ENCODE results near the gene XXYLT1. TPM values are rescaled to one million over a fixed set of nuclear protein-coding genes. Genes with fewer than 3 reads are reported as not detected.
A peak's percentile ranks its signal among the peaks of the same experiment; 100 is the strongest.

XXYLT1 gene
- total RNA-seq, 1 experiment from 2014 or later = 23.4 TPM

DNA sequence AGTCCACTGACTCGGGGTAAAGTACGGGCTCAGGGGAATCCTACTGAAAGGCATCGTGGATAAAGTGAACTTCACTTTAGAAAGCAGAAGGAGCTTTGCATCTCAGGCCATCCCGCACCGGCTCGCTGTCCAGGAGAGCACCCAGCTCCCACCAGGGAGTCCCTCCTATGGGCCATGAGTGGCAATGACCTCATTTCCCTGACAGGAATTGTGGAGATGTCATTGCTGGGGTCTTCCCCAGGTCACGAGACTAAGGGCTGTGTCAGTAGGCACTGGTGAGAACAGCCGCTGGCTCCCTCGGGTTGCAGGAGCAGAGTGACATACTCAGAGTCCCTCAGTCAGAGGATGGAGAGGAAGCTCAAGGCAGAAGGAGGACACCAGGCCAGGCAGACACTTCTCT lies 97.3 kb downstream of the XXYLT1 start (continued):
- no peak for TF ChIP-seq ZBTB21 (CRISPR knock-in tag; IDR thresholded peaks at IDR 0.05; ENCODE audit: borderline replicate concordance)
- TF ChIP-seq, protein P1, sequence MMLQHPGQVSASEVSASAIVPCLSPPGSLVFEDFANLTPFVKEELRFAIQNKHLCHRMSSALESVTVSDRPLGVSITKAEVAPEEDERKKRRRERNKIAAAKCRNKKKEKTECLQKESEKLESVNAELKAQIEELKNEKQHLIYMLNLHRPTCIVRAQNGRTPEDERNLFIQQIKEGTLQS (CRISPR knock-in tag; conservative IDR thresholded peaks at IDR 0.05) = no peak
- TF ChIP-seq, protein P2, sequence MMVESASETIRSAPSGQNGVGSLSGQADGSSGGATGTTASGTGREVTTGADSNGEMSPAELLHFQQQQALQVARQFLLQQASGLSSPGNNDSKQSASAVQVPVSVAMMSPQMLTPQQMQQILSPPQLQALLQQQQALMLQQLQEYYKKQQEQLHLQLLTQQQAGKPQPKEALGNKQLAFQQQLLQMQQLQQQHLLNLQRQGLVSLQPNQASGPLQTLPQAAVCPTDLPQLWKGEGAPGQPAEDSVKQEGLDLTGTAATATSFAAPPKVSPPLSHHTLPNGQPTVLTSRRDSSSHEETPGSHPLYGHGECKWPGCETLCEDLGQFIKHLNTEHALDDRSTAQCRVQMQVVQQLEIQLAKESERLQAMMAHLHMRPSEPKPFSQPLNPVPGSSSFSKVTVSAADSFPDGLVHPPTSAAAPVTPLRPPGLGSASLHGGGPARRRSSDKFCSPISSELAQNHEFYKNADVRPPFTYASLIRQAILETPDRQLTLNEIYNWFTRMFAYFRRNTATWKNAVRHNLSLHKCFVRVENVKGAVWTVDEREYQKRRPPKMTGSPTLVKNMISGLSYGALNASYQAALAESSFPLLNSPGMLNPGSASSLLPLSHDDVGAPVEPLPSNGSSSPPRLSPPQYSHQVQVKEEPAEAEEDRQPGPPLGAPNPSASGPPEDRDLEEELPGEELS (CRISPR knock-in tag; IDR thresholded peaks at IDR 0.05) = no peak
- no peak for TF ChIP-seq ATF1 (CRISPR knock-in tag; IDR thresholded peaks at IDR 0.05)

DNA sequence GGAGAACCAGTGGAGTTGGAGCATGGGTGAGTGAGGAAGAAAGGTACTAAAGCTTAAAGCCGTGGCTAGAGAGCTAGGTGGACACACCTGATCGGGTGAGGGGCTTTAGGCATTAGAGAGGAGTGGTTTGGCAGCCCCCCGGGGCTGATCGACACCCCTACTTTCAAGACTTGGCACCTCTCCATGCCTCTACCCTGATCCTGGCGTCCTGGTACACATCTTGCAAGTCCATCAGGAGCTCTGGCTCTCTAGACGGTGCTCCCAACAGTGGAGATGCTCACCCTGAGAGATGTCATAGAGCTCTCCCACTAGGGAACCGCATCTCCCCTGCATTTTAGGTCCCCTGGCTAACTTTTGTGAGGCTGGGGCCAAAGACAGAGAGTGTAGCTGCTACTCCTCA lies 98.1 kb downstream of the XXYLT1 start:
- peak overlapping the region; percentile 69; the same call in 1 of the 2 replicates for H3K27ac Mint-ChIP-seq
- ATAC-seq = no peak
- no peaks in the 10 kb centered on the region for H3K27me3 Mint-ChIP-seq (ENCODE audit: low read depth)
- ChIA-PET POLR2A (interaction anchor here (1.1 kb wide), 1 partner anchor 501 kb away, joined by 3 read pairs; the partner anchor contains the start of gene LSG1), CTCF (interaction anchor here (1.2 kb wide), 1 partner anchor 31 kb away, joined by 3 read pairs; no protein-coding TSS in a partner anchor)
- H3K4me1 Mint-ChIP-seq = peaks cover 15% of the 10 kb centered on the region
- no peak for DNase-seq (ENCODE audit: low spot score)
- H3K4me3 Mint-ChIP-seq = no peak overlapping the region
- H3K9me3 Mint-ChIP-seq = no peaks in the 10 kb centered on the region
- TF ChIP-seq, protein P3, sequence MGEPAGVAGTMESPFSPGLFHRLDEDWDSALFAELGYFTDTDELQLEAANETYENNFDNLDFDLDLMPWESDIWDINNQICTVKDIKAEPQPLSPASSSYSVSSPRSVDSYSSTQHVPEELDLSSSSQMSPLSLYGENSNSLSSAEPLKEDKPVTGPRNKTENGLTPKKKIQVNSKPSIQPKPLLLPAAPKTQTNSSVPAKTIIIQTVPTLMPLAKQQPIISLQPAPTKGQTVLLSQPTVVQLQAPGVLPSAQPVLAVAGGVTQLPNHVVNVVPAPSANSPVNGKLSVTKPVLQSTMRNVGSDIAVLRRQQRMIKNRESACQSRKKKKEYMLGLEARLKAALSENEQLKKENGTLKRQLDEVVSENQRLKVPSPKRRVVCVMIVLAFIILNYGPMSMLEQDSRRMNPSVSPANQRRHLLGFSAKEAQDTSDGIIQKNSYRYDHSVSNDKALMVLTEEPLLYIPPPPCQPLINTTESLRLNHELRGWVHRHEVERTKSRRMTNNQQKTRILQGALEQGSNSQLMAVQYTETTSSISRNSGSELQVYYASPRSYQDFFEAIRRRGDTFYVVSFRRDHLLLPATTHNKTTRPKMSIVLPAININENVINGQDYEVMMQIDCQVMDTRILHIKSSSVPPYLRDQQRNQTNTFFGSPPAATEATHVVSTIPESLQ (CRISPR knock-in tag; IDR thresholded peaks at IDR 0.05) = no peak
- TF ChIP-seq GTF2I (CRISPR knock-in tag; conservative IDR thresholded peaks at IDR 0.05) (no peak), CREM (CRISPR knock-in tag; IDR thresholded peaks at IDR 0.05) (no peak), NFYB (CRISPR knock-in tag; conservative IDR thresholded peaks at IDR 0.05; ENCODE audit: low read depth) (no peak), NR1H2 (CRISPR knock-in tag; IDR thresholded peaks at IDR 0.05) (no peak), ESRRA (CRISPR knock-in tag; IDR thresholded peaks at IDR 0.05; ENCODE audit: borderline replicate concordance) (no peak), ZNF138 (CRISPR knock-in tag; conservative IDR thresholded peaks at IDR 0.05) (no peak), GRHL2 (CRISPR knock-in tag; IDR thresholded peaks at IDR 0.05; ENCODE audit: insufficient replicate concordance, severe bottlenecking) (no peak), IRF2 (CRISPR knock-in tag; IDR thresholded peaks at IDR 0.05; ENCODE audit: borderline replicate concordance, low read depth) (no peak), CREB1 (CRISPR knock-in tag; IDR thresholded peaks at IDR 0.05) (no peak), TEAD4 (CRISPR knock-in tag; IDR thresholded peaks at IDR 0.05) (no peak)
- TF ChIP-seq, protein P4, sequence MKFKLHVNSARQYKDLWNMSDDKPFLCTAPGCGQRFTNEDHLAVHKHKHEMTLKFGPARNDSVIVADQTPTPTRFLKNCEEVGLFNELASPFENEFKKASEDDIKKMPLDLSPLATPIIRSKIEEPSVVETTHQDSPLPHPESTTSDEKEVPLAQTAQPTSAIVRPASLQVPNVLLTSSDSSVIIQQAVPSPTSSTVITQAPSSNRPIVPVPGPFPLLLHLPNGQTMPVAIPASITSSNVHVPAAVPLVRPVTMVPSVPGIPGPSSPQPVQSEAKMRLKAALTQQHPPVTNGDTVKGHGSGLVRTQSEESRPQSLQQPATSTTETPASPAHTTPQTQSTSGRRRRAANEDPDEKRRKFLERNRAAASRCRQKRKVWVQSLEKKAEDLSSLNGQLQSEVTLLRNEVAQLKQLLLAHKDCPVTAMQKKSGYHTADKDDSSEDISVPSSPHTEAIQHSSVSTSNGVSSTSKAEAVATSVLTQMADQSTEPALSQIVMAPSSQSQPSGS (CRISPR knock-in tag; IDR thresholded peaks at IDR 0.05; ENCODE audit: borderline replicate concordance, low read depth) = no peak
- TF ChIP-seq, protein P5, sequence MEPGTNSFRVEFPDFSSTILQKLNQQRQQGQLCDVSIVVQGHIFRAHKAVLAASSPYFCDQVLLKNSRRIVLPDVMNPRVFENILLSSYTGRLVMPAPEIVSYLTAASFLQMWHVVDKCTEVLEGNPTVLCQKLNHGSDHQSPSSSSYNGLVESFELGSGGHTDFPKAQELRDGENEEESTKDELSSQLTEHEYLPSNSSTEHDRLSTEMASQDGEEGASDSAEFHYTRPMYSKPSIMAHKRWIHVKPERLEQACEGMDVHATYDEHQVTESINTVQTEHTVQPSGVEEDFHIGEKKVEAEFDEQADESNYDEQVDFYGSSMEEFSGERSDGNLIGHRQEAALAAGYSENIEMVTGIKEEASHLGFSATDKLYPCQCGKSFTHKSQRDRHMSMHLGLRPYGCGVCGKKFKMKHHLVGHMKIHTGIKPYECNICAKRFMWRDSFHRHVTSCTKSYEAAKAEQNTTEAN (CRISPR knock-in tag; IDR thresholded peaks at IDR 0.05) = no peak
- TF ChIP-seq, protein P6, sequence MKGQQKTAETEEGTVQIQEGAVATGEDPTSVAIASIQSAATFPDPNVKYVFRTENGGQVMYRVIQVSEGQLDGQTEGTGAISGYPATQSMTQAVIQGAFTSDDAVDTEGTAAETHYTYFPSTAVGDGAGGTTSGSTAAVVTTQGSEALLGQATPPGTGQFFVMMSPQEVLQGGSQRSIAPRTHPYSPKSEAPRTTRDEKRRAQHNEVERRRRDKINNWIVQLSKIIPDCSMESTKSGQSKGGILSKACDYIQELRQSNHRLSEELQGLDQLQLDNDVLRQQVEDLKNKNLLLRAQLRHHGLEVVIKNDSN (CRISPR knock-in tag; IDR thresholded peaks at IDR 0.05) = no peak
- peaks cover 6% of the 10 kb centered on the region for H3K36me3 Mint-ChIP-seq

Measured in WTC11 (cell line).